ENCODE results near the gene WDFY2.
"Not testable (repeated sequence)": the region's sequence is repeated elsewhere in the genome, so short reads cannot be mapped to it uniquely, and the experiment has no call there.

WDFY2 gene

GRCh38 chr13:51635137-51635878 is 51.0 kb downstream of the WDFY2 start:
- DNase-seq, result no peak

GRCh38 chr13:51636349-51636890 is 52.2 kb downstream of the WDFY2 start:
- peak; percentile 83 for DNase-seq

GRCh38 chr13:51637852-51638215 is 53.6 kb downstream of the WDFY2 start:
- DNase-seq, result no peak

GRCh38 chr13:51638216-51638871 is 54.1 kb downstream of the WDFY2 start:
- DNase-seq, result no peak

GRCh38 chr13:51639171-51639570 is 54.9 kb downstream of the WDFY2 start:
- DNase-seq, result no peak

- DNase-seq, result not testable (repeated sequence)
Measured at GRCh38 chr13:51640696-51641095, 56.4 kb downstream of the WDFY2 start.

GRCh38 chr13:51643105-51643881 is 59.0 kb downstream of the WDFY2 start:
- no peak for DNase-seq

- no peak for DNase-seq
Measured at GRCh38 chr13:51643882-51644281, 59.6 kb downstream of the WDFY2 start.

- no peak for DNase-seq
Measured at GRCh38 chr13:51644654-51645053, 60.4 kb downstream of the WDFY2 start.

GRCh38 chr13:51645154-51645650 is 60.9 kb downstream of the WDFY2 start:
- DNase-seq, result no peak

GRCh38 chr13:51645761-51646670 is 61.8 kb downstream of the WDFY2 start:
- DNase-seq, result no peak

- DNase-seq, result no peak
Measured at GRCh38 chr13:51647067-51647466, 62.8 kb downstream of the WDFY2 start.

GRCh38 chr13:51652193-51652592 is 67.9 kb downstream of the WDFY2 start:
- DNase-seq, result not testable (repeated sequence)

- no peak for DNase-seq
Measured at GRCh38 chr13:51659276-51660127, 75.2 kb downstream of the WDFY2 start.

- DNase-seq, result no peak
Measured at GRCh38 chr13:51660813-51661212, 76.6 kb downstream of the WDFY2 start.

- no peak for DNase-seq
Measured at GRCh38 chr13:51663973-51664957, 80.0 kb downstream of the WDFY2 start.

GRCh38 chr13:51665456-51665855 is 81.2 kb downstream of the WDFY2 start:
- no peak for DNase-seq

GRCh38 chr13:51666374-51666773 is 82.1 kb downstream of the WDFY2 start:
- no peak for DNase-seq

GRCh38 chr13:51666839-51667238 is 82.6 kb downstream of the WDFY2 start:
- no peak for DNase-seq
